GM19372 (cell line): ENCODE data around the gene ZEB2.

Experiments used
- ATAC-seq: cut with Tn5 transposase; IDR thresholded peaks from one replicate; pipeline ENCODE4 v1.9.1; 2021; ENCODE audit warnings: mild to moderate bottlenecking, low read depth, moderate library complexity; ENCODE audit not compliant: unreplicated experiment

The ZEB2 gene

GRCh38 chr2:144455987-144456386 is 63.9 kb downstream of the ZEB2 start:
- no peak for ATAC-seq

DNA sequence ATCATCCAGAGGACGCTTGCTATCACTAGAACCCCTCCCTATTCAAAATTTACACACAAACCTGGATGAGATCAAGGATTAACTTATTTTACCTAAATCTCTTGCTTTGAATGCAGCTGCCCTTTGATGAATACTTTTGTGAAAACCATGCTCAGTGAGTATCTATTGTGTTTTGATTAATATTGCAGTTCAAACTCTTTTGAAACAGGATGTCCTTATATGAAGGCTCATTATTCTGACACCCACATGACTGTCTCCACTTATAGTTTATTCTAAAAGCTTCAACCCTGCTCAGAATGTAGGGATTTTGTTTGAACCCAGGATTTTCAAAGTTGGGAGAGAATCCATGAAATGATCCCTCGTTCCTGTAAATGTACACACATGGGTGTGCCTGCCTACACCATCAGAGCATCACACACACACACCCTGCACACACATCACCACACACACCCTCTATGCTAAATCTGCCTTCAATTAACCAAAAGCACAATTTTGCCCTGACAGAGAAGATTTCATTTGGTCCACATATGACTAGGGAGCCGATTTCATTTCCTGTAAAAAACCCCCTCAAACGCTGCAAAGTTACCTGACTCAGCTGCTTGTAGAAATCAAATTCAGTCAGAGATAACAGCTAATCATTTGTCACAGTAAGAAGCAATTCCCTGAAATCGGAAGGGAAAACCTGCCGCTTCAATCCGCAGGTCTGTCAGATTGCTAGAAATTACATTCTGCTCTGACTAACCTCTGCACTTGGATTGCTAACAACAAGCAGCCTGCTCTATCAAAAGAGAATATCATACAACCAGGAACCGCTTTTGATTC is 65.2 kb downstream of the ZEB2 start:
- ATAC-seq, result no peak

DNA sequence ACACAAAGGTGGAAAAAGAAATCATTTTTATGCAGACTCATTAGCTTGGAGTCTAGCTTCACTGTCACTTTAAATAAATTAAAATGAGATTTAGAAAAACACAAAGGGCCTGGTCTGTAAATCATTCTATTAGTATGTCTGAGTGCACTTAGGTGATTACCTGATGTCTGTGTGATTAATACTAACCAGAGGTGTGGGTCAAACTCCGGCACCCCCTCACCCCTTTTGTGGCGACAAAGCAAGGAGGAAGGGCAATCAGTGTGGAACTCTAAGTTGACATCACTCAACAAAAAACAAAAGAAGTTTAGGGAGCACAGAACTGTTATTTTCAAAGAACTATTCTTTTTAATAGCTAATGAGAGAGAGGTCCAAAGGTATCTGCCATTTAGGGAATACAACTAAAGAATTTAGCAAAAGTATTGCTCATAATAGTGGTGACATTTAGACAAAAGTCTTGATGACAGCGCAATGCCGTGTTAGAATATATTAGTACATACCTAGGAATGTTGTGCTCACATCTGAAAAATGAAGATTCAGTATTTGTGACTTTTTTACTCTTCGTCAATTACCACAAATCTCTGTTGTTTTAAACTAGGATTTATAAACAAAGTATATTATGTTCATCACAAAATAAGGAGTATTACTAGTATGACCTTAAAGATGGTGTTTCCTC is 66.3 kb downstream of the ZEB2 start:
- ATAC-seq, result no peak

DNA sequence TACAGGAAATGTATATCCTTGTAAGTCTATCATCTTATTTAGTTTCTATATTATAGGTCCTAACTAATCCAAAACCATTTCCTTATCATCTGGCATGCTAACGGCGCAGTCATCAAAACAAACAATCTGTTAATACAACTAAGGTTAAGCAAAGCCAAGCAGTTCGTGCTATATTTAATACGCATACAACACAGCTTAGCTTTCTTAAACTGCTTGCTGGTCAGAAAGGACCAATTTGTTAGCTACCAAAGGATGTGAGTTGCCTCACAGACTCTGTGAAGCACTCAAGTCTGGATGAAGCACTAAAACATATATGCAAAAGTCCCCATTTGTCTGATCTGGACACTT is 67.0 kb downstream of the ZEB2 start:
- ATAC-seq, result no peak

- no peak for ATAC-seq
Observed at GRCh38 chr2:144452169-144452988, 67.5 kb downstream of the ZEB2 start.

GRCh38 chr2:144451443-144451842 is 68.5 kb downstream of the ZEB2 start:
- no peak for ATAC-seq

DNA sequence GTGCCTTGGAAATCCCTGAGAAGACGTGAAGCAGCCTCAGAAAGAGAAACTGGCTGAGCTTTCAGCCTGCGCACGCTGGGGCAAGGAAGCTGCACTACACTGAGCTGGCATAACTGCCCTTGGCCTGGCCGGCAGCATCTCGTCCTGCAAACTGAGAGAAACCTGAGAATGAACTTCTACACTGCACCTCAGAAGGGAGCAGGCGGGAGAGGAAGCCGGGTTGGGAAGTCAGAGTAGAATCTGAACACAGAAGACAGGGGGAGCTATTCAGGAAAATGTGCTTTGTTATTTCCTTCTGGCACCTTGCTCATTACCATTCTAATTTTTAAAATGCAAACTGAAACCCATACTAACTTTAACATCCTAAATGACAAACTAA is 70.9 kb downstream of the ZEB2 start:
- ATAC-seq, result peak; percentile 70

GRCh38 chr2:144448389-144449027 is 71.4 kb downstream of the ZEB2 start:
- no peak for ATAC-seq

DNA sequence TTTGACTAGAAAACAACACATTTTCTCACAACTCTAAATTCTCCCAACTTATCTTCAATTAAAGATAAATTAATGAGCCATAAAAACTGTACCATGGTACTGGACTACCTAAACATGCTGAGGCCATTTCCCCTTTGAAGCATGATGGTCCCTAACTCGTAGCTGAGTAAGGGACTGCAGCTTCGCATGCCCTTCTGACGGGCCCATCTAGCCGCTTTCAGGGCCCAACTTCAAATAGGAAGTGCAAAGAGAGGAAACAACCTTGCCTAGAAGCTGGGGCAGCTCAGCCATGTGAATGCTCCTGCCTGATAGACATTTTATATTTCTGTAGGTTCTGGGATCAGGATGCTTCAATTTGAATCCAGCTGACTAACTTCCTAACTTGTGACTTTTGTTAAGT is 72.4 kb downstream of the ZEB2 start:
- ATAC-seq, result no peak

- ATAC-seq, result no peak
Observed at GRCh38 chr2:144446136-144446535, 73.8 kb downstream of the ZEB2 start.

DNA sequence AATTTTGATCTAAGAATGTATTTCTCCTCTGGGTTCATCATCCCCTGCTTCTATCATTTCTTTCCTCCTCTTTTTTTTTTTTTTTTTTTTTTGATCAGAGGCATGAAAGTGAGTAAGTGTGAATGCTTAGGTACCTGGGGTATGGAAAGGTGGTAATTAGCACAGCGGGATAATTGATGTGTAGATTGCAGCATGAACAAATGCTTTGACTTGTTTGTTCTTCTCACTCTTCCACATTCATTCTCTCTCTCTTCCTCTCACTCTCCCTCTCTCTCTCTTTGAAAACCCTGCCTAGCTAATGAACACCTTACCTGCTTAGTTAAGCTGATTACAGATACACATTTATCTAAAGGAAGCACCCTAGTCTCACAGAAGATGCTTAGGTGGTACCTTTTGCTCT is 74.7 kb downstream of the ZEB2 start:
- no peak for ATAC-seq

GRCh38 chr2:144443837-144444817 is 75.8 kb downstream of the ZEB2 start:
- no peak for ATAC-seq

- no peak for ATAC-seq
Observed at GRCh38 chr2:144441711-144442141, 78.2 kb downstream of the ZEB2 start.

DNA sequence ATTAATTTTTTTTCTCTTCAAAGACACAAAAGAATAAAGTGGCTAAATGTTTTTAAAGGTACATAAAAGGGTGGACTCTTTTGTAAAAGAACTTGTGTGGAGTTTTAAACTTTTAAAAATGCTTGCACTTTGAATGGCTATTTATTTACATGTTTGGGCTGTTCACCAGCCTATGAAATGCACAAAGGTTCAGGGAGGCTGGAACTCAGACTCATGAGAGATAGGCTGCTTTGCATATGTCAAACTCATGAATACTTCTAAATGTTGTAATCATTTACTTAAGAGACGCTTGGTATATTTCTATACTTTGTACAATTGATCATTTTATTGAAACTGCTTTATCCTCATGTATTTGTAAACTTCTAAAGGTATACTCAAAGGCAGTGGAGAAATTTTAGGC is 79.9 kb downstream of the ZEB2 start:
- ATAC-seq, result no peak

DNA sequence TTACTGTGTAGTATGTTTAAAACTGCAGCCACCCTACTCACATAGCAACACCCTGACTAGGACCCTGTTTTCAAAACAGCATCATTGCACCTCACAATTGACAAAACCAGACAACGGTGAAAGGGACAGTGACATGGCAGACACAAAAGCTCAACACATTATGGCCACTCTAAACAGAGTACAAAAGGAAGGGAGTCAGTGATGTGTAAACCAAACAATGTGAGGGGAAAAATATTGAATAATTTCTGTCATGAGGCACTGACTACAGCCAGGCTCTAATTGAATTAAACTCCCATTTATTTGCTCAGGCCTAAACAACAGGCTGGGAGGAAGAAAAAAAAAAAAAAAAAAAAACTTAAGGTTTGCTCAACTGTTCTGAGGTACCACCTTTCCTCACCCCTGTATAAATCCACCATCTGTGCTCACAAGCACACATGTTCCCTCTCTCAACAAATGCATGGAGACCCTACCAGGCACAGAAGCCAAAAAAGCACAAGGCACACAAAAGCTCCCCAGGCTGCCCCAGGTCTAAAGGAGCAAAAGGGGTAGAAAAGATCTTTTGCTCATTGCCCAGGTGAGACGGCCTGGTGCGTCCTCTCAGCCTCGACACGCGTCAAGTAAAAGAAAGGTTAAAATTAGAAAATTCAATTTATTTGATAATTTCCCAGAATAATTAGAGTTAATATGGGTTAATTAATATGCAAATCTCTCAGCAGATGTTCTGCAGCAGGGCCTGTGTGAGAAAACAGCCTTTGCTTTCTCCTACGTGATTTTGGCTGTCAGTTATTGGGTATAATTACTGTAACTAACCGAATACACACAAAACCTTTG is 80.9 kb downstream of the ZEB2 start:
- no peak for ATAC-seq

DNA sequence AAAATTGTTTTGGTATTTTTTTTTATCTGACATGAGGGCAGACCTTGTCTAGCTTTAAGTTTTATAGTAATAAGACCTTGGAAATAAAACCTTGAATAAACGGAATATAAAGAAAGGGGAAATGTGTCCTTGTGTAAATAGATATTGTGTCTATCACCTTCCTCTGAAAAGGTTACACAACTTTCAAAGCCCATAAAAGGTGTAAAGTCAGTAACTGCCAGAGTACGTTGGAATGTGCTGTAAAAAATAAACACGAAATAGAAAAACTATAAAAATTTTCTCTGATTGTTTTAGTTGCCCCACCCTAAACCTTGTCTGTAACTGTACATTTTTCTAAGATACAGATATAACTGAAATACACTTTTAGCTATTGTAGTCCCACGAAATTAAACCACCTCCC is 82.3 kb downstream of the ZEB2 start:
- ATAC-seq, result no peak

DNA sequence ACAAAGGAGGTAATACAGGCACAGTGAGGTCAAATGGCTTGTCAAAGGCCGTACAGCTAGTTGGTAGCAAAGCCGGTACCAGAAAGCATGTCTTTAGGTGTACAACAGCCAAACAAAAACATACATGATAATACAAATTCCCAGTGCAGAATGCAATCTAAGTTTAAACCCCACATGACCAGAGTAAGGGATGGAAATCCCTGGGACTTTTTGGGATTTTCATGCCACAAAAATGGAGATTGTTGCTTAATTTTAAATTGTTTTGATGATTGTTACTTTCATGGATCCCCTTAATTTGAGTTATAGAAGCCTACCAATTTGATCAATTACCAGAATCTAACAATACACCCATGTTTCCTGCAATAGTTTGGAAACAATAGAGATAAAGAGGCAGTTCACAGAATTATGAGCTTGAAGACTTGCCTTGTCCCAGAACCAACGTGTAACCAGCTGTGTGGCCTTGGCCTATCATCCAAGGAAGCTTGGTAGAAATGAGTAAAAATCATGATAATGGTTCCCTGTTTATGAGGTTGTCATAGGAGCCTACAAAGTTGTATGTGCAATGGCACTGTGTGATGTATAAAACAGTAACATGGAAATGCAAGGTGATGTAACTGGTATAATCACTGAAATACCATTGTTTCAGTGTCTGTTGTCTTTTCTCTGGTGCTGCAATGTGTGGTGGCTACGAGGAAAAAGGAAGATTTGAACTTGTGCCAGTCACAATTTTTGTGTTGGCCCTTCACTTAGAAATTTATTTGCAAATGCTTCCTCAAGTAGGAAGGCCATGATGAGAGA is 85.3 kb downstream of the ZEB2 start:
- ATAC-seq, result no peak

DNA sequence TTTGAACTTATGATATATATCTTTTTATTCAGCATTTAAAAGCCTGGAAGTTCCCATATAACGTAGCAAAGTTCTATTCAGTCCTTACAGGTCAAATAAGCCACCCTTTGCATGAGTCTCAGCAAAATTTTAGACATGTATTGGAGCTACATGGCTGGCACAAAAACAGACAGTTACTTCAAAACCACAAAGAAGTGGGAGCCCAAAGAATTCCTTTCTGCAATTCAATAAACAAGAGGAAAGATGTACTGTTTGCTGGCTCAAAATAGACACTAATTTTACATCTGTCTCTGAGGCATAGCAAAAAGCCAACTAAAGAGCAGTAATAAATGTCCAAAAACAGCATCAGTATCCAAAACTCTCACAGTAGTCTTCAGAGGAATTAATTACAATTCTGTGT is 87.0 kb downstream of the ZEB2 start:
- ATAC-seq, result no peak
